ENCODE measurements around the gene FBRSL1.

Gene FBRSL1

GRCh38 chr12:132544080-132544397 lies 54.1 kb downstream of the FBRSL1 start:
- no peak for TF ChIP-seq CTCF (IDR thresholded peaks at IDR 0.05; ENCODE audit: borderline replicate concordance, control extremely low read depth, extremely low read depth, insufficient read depth, missing control alignments)
- DNase-seq (ENCODE audit: low spot score) = no peak
- in situ Hi-C loops (cut with MboI; ENCODE audit: low sequenced_read_pairs, unreplicated experiment) = no loop called here

GRCh38 chr12:132544498-132544897 lies 54.5 kb downstream of the FBRSL1 start:
- no peak for DNase-seq (ENCODE audit: low spot score)
- in situ Hi-C loops (cut with MboI; ENCODE audit: low sequenced_read_pairs, unreplicated experiment) = no loop called here
- no peak for TF ChIP-seq CTCF (IDR thresholded peaks at IDR 0.05; ENCODE audit: borderline replicate concordance, control extremely low read depth, extremely low read depth, insufficient read depth, missing control alignments)

- in situ Hi-C loops (cut with MboI; ENCODE audit: low sequenced_read_pairs, unreplicated experiment) = no loop called here
- TF ChIP-seq CTCF (IDR thresholded peaks at IDR 0.05; ENCODE audit: borderline replicate concordance, control extremely low read depth, extremely low read depth, insufficient read depth, missing control alignments) = no peak
- DNase-seq (ENCODE audit: low spot score) = no peak
These were observed 55.4 kb downstream of the FBRSL1 start for GRCh38 chr12:132545164-132545953.

- TF ChIP-seq CTCF (IDR thresholded peaks at IDR 0.05; ENCODE audit: borderline replicate concordance, control extremely low read depth, extremely low read depth, insufficient read depth, missing control alignments) = no peak
- DNase-seq (ENCODE audit: low spot score) = no peak
- in situ Hi-C loops (cut with MboI; ENCODE audit: low sequenced_read_pairs, unreplicated experiment) = no loop called here
These were observed 56.0 kb downstream of the FBRSL1 start for GRCh38 chr12:132545955-132546354.

GRCh38 chr12:132546647-132547046 lies 56.7 kb downstream of the FBRSL1 start:
- no peak for TF ChIP-seq CTCF (IDR thresholded peaks at IDR 0.05; ENCODE audit: borderline replicate concordance, control extremely low read depth, extremely low read depth, insufficient read depth, missing control alignments)
- DNase-seq (ENCODE audit: low spot score) = no peak
- in situ Hi-C loops (cut with MboI; ENCODE audit: low sequenced_read_pairs, unreplicated experiment) = no loop called here

- in situ Hi-C loops (cut with MboI; ENCODE audit: low sequenced_read_pairs, unreplicated experiment) = no loop called here
- no peak for TF ChIP-seq CTCF (IDR thresholded peaks at IDR 0.05; ENCODE audit: borderline replicate concordance, control extremely low read depth, extremely low read depth, insufficient read depth, missing control alignments)
- no peak for DNase-seq (ENCODE audit: low spot score)
These were observed 57.3 kb downstream of the FBRSL1 start for GRCh38 chr12:132547205-132547740.
